NCI-H1417 (cell line): ENCODE data around the gene GRK2.

Experiments used
- DNase-seq, 3 experiments: peaks; one replicate each; lab custom pipeline; 2025; lab: John Stamatoyannopoulos, UW

Gene GRK2

DNA sequence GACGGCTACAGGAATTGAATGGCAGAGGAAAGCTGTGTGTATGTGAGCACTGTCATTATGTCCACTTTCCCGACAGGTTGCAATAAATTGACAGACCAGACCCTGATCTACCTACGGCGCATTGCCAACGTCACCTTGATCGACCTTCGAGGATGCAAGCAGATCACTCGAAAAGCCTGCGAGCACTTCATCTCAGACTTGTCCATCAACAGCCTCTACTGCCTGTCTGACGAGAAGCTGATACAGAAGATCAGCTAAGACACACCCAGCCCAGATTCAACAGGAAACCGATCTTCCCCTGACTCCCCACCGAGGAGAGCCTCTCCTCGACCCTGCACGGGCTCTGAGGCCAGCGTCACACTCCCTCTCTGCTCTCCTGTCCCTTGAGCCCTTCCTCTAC lies 11.5 kb upstream of the GRK2 start:
- no peak for DNase-seq

DNA sequence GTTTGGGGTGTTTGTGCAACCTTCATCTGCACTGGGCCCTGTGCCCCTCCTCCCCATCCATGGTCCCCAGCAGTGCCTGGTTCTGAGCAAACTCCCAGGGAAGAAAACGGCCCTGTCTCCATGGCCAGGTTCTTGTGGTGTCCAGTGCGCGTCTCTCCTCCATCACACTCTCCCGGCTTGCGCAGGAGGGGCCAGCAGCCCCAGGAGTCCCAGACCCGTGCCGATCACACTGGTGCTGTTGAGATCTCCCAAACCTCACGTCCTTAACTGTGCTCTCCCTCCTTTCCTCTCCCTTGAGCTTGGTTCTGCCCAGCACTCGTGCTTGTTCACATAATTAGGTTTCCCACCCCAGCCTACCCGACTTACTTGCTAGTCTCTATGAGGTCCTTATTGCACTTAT lies 10.9 kb upstream of the GRK2 start:
- no peak for DNase-seq

DNA sequence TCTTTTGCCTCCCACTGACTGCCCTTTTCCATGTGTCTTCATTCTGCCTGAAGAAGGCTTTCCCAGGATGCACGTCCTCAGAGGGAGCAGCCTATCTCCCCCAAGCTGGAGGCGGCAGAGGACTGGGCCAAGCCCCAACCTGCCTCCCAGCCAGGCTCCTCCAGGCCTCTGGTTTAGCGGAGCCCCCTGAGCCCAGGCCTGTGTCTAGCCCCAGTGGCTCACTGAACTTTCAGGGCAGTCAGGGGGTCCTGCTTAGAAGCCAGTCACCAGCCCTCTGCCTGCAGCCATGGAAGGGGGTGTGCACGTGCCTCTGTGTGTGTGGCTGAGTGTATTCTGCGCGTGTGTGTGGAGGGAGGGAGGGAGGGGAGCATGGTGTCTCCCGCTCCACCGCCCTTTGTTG lies 10.4 kb upstream of the GRK2 start:
- no peak for DNase-seq

DNA sequence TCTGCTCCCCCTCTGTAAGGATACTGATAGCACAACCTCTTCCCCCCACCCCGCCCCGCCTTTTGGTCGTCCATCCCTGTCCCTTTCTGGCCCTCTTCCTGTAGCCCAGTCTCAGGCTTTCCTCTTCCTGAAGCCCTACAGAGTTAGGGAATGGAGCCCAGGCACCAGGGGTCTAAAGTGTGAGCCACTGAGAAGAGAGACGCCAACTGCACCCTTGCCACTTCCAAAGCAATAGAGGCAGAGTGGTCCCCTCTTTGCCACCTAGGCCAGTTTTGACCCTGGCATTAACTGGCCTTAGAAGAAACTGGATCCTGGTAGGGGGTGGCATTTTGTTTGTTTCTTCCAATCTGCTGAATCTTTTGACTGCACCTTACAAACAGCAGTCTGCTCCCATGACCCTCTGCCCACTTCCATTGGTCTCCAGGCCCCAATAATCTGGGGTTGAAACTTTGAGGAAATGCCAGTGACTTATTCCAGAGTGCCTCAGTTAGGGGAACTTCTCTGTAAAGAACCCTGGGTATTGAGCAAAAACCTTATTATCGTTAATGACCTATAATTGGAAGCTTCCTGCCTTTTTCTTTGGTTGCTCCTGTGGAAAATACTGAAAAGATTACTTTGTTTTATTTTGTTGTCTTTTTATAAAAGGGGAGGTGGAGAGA lies 9.7 kb upstream of the GRK2 start:
- no peak for DNase-seq

DNA sequence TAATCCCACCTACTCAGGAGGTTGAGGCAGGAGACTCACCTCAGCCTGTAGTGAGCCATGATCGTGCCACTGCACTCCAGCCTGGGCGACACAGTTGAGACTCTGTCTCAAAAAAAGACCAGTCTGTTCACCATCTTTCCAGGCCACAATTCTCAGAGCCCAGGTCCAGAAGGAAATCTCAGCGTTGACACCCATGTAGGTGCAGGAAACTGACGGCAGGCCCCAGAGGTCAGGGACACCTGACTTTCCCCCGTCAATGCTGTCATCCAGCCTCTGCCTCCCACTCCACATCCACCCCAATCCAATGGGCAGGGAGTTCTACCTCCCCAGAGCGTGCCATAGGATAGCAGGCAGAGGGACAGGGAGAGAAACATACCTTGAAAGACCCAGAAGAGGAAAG lies 5.9 kb upstream of the GRK2 start:
- no peak for DNase-seq

DNA sequence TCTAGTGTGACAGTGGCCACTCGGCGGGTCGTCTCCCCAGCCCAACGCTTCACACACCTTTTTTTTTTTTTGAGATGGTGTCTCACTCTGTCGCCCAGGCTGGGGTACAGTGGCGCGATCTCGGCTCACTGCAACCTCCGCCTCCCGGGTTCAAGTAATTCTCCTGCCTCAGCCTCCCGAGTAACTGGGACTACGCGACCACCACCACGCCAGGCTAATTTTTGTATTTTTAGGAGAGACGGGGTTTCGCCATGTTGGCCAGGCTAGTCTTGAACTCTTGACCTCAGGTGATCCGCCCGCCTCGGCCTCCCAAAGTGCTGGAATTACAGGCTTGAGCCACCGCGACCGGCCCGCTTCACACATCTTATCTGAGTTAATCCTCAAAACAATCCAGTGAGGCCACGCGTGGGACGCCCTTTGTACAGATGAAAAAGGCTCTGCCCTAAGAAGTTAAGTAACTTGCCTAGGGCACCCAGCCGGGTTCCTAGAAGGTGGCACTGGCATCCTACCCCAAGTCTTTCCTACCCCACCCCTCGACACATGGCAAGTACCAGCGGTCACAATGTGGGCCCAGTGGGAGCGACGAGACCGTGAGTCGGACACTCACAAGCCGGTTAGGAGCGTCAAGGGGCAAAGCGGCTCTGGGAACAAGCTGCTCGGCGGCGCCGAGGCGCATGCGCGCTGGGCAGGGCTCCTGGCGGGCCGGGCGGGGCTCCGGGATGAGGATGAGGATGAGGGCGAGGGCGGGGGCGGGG lies 5.2 kb upstream of the GRK2 start:
- peak; percentile 18 to 63 (median 60) for DNase-seq

DNA sequence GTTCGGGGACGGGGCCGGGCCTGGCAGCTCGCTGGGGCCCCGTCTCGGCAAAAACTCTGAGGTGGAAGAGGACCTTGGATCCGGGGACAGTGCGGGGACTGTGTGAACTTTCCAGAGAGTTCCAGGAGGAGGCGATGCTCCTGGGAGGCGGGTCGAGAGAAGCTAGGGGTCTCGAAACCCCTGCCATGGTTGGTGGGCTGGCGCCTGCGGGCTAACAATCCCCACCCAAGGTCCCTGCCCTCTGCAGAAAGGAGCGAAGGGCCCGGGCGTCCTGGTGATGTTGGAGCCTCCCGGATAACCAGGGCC lies 4.7 kb upstream of the GRK2 start:
- no peak for DNase-seq

DNA sequence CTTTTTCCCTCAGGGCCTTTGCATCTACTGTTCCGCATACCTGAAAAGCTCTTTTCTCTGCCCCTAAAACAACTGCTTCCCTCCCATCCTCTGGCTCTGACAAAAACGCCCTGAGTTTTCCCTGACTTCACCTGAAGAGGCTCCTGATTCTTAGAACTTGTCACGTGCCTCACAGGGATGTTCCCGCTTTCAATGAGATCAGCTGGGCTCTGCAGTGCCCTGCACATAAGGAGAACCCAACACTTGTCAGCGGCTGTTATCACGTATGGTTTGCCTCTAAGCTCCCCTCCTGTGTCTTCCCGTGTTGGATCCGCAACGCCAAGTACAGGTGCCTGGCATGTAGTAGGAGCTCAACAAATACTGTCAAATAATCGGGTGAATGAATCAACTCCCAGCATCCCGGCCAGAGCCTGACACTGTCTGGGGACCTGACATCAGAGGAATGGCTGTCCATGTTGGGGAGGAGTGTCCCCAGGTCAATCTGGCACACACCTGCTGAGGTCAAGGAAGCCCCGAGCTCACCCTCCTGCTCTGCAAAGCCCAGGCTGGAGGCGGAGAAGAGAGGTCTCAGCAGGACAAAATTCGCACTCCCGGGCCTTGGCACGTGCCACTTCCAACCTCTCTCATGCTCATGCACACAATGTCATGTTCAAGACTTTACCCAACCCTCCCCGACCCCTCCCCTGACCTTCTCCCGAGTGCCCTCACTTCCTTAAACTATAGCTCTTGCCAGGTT lies 4.2 kb upstream of the GRK2 start:
- peak; percentile 15 to 52 (median 42) for DNase-seq

DNA sequence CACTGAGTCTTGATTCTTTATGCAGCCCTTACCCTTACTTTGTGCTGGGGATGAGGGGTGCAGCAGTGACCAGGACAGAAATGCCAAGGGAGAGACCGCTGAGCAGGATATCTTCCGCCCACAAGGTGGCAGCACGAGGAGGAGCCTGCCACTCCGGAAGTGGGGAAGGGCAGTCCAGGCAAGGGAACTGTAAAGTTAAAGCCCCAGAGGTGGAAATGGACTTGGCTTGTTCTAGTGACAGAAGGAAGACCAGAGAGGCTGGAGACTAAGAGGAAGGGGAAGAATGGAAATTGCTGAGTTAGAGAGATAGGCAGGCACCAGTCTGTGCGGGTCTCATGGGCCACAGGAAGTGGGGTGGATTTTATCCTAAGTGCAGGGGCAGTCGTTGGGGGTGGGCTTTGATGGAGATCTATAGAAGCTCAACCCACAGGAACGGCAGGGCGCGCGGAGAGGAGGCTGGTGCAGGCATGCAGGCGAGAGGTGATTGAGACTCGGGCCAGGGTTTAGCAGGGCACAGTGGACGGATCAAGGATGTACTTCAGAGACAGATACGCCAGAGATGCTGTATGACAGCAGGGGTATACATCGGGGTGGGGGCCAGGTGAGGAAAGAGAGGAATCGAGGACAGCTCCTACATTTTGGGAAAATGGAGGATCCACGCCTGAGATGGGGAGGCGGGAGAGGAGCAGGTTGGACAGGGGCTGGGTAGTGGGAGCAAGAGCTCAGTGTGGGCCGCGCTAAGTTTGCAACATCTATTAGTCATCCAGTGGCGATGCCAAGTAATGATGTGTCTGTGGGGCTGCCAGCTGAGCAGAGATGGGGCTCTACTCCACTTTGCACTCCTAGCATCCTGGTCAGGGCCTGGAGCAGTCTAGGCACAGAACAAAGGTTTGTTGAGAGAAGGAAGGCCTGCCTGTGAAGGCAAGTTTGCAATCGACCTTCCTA lies 3.3 kb upstream of the GRK2 start:
- DNase-seq: peak; percentile 63 to 85 (median 76)

DNA sequence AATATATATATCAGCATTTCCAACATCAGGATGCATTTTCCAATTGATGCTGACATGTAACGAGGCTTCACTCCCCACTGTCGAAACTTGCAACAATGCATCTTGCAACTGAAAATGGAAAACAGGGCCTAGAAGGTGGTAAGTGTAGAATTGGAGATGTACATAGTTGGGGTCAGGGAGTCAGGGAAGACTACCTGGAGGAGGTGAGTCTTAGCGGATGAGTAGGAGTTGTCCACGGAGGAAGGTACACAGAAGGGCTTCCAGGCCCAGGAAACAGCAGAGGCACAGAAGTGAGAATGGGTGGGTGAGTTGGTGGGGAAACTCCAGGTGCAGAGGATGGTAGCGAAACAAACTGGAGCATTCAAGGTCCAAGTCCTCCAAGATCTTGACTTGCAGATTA lies 2.0 kb upstream of the GRK2 start:
- no peak for DNase-seq

DNA sequence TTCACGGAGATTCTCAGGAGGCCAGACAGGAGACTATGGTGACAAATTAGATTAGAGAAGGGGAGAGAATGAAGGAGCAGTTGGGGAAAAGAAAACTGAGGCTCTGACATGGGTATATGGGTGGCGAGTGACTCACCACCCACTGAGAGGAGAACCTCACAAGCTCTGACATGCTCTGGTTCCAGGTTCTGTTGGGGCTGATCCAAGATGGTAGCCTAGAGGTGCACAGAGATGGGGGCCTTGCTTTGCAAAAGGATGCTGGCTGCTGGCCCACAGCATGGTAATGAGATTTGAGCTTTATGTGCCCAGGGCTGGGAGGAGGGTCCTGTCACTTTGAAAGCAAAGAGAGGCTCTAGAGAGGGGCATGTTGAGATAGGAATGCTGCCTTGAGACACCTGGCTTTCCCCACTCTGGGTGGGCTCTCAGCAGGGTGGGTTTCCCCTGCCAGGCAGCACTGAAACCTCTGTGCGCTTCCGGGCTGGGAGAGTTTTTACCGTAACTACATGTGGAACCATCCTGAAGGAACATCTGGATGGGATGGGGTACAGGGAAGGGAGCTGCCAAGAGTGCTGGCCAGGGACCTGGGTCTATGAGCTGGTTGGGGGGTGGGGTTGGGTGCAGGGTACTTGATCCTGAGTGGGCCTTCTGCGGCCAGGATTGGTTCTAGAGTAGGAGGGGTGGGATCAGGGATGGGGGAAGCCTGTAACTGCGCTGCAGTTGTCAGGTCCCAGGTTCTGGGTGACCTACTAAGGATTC lies 1.2 kb upstream of the GRK2 start:
- DNase-seq: no peak

DNA sequence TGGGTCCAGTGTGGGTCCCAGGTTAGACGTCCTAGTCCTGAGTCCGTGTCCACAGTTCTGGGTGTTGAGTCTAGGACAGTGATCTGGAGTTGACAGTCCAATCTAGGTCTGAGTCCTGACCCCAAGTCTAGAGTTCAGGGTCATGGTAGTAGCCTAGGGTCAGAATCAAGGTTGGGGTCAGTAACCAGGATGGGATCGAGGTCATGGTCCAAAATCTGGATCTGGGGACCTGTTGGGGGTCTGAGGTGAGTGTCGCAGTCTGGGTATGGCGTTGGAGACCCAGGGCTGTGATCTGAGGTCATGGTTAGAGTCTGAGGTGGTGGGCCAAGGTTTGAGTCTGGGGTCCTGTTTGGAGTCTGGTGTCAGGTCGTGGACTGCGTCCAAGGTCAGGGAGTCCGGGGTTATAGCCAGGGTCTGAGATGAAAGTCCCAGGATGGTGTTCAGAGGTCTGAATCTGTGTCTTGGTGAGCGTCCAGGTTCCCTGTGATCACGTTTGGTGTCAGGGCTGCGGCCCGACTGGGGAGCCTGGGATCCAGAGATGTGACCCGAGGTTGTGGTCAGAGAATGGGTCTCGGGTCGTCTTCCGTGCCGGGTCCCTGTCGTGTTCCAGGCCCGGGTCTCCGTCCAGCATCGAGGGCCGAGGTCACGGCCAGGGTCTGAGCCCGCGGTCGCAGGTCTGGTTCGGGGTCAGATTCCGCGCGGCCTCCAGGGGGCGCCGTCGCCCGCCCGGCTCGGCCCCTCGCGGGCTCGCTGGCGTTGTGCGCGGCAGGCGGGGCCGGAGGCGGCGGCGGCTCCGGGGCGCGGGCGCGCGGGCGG lies 432 bp upstream of the GRK2 start:
- DNase-seq: peak; percentile 75 to 79 (median 78)

DNA sequence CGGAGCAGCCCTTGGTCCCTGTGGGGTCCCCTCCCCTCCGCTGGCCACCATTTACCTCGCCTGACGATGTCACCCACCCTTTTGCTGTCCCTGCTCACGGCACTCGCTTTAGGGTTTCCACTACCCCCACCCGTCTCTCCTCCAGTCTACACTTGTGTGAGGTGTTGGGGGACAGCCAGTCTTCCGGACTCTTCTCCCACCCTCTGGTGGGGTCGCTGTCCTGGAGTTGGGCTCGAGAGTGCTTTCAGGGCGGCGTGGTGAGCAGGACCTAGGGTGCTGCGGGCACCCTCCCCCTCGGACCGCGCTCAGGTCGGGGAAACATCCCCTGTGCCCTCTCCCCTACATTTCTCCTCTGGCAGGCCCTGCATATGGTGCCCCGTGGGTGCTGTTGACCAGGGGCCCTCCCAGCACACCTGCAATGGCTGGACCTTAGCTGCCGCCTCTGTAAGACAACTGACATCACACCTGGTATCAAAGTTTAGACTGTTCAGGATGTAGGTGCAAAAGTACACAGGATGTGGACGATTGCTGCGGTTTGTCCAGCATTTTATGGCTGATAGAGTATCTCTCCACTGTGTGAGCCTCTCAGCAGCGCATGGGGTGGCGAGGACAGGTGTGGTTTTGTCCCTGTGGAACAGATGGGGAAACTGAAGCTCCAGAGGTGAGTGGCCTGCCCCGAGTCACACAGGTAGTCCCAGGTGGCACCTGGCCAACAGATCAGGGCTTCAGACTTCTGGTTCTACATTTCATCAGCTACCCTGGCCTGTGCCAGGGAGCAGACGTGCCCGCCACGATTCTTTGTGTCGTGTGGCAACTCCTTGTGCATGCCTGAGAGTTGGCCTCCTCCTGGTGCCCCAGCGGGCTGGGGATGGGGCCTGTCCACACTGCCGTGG lies 1.2 kb downstream of the GRK2 start:
- DNase-seq: peak in 2 of 3 experiments; percentile 37 to 40

DNA sequence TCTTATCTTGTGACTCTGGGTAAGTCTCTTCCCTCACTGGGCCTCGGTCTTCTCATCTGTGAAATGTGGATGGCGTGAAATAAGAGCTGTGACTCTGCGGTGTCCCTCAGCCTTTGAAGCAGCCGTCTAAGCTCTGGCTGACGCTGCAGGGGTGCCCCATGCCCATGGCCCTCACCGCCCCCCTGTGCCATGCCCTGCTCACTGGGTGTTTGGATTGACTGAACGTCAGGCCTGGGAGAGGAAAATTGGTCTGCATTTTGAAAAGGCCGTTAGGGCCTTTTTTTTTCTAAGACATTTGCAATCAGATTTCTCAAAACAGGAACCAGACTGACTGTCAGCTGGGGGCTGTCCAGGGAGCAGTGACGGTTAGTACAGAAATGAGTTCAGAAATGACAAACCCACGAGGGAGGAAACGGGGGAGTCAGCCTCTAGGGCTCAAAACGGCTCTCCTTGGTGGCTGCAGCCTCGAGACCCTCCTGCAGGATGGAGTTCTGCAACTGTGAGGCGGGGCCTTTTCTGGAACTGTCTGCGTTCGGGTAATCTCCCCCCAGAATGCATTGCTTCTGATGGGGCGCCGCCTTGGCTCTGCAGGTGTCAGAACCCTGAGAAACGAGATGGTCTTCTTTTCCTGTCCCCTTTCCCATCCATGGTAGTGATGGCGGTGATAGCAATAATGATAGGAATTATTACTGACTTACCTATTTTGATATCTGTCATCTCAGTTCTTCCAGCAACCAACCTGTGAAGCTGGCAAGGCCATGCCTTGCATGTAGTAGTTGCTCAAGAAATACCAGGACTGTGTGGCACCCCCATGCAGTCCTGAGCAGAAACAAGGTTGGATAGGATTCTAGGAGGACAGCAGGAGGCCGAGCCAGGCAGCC lies 2.0 kb downstream of the GRK2 start:
- no peak for DNase-seq

DNA sequence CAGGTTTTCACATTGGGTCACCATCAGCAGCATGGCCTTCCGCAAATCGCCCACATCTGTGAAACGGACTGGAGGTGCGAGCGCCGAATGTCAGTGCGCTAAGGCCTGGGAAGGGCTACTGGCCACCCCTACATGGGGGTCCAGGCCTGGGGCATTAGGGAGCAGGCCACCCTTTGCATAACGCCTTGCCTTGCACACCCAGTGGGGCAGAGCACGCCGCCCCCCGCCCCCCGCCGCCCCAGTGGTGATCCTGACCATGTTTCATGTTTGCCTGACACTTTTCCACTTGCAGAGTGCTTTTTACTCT lies 2.6 kb downstream of the GRK2 start:
- no peak for DNase-seq

DNA sequence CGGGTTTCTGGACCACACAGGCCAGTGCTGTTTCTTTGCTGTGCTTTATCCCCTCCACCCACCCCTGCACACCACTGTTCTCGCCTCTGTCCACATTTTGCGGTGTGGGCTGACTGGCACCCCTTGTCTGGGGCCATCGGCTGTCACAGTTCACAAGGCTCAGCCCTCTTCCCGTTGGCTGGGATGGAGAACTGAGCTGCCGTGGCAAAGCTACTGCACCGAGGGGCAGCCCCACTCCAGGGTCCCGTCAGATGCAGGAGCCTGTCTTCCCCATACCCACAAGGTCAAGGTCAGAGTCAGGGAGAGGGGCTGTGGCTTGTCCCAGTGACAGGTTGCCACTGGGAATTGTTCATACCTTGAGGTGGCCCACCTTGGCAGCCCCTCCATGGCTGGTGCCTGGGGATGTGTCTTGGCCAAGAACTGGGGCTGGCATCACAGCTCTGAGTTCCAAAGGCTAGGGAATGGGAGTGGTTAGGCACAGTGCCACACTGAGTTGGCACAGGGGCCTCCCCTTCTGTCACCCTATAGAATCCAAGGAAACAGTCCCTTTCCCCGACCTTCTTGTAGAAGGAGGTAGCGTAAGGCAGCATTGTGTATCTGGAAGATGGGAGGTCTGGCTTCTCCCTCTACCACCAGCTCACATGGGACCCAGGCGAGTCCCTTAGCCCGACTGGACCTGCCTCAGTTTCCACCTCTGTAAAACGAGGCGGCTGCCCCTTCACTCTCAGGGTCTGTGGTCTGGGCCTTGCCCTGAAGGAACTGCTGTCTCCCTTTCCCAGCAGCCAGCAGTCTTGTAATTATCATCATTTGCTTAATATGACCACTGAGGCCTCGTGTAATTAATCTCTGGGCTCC lies 3.4 kb downstream of the GRK2 start:
- no peak for DNase-seq
